ENCODE data around the gene CKAP5. TPM values are rescaled to one million over a fixed set of nuclear protein-coding genes. Genes with fewer than 3 reads are reported as not detected.
"Not testable (repeated sequence)": the region's sequence is repeated elsewhere in the genome, so short reads cannot be mapped to it uniquely, and the experiment has no call there.

Gene CKAP5
- total RNA-seq, 4 donors from 2014 or later: 39.8 to 46.9 (median 43.4) TPM

GRCh38 chr11:46711303-46711702 is 134.8 kb downstream of the CKAP5 start:
- Histone ChIP-seq H3K27ac (peak overlapping the region; percentile 2 to 80 (median 76)), H3K27me3 (no peaks in the 10 kb centered on the region), H3K36me3 (peaks cover 0 to 20% of the 10 kb centered on the region in 2 donors), H3K4me3 (no peak overlapping the region), H3K9me3 (no peaks in the 10 kb centered on the region), H3K4me1 (peaks cover 0 to 15% (median 0%) of the 10 kb centered on the region in 3 donors)
- WGBS, 2 donors (ENCODE audit: low coverage in 1 of 2): 52 to 84% methylated on average over 2 to 5 of the region's 5 CpGs
- peak; percentile 46 for ATAC-seq
- TF ChIP-seq POLR2A (IDR thresholded peaks at IDR 0.05) (no peak), CTCF (IDR thresholded peaks at IDR 0.05) (no peak), EP300 (IDR thresholded peaks at IDR 0.05) (no peak), POLR2AphosphoS5 (IDR thresholded peaks at IDR 0.05) (no peak)

GRCh38 chr11:46710821-46711269 is 135.2 kb downstream of the CKAP5 start:
- WGBS, 2 donors (ENCODE audit: low coverage in 1 of 2): 21 to 60% methylated on average over 3 to 6 of the region's 10 CpGs
- ATAC-seq: peak; percentile 93
- Histone ChIP-seq H3K27ac (peak overlapping the region; percentile 2 to 80 (median 76)), H3K36me3 (peaks cover 0 to 25% of the 10 kb centered on the region in 2 donors), H3K4me3 (no peak overlapping the region), H3K27me3 (no peaks in the 10 kb centered on the region), H3K4me1 (peaks cover 0 to 15% (median 0%) of the 10 kb centered on the region in 3 donors), H3K9me3 (no peaks in the 10 kb centered on the region)
- TF ChIP-seq POLR2AphosphoS5 (IDR thresholded peaks at IDR 0.05) (peak; percentile 52), CTCF (IDR thresholded peaks at IDR 0.05) (no peak)

- H3K27ac ChIP-seq, H3K9me3 ChIP-seq, ATAC-seq, H3K27me3 ChIP-seq, H3K4me3 ChIP-seq: not testable (repeated sequence)
- Histone ChIP-seq H3K36me3 (peaks cover 0 to 40% of the 10 kb centered on the region in 2 donors), H3K4me1 (peaks cover 0 to 15% (median 0%) of the 10 kb centered on the region in 3 donors)
- WGBS, 2 donors (ENCODE audit: low coverage in 1 of 2): 86 to 90% methylated on average over 5 to 7 of the region's 9 CpGs
These were observed 136.7 kb downstream of the CKAP5 start for GRCh38 chr11:46709351-46709750.

- ATAC-seq: no peak
- peaks cover 0 to 64% of the 10 kb centered on the region in 2 donors for H3K36me3 ChIP-seq
These were observed 139.2 kb downstream of the CKAP5 start for GRCh38 chr11:46706886-46707285.

GRCh38 chr11:46705070-46705688 is 140.9 kb downstream of the CKAP5 start:
- WGBS, 2 donors (ENCODE audit: low coverage in 1 of 2): 100% methylated on average over 1 of the region's 31 CpGs; no CpG with 5 or more reads in 1 of the 2 donors
- Histone ChIP-seq H3K27me3 (no peaks in the 10 kb centered on the region), H3K9me3 (no peaks in the 10 kb centered on the region), H3K27ac (no peak overlapping the region), H3K4me1 (peaks cover 0 to 23% (median 11%) of the 10 kb centered on the region in 3 donors), H3K36me3 (peaks cover 0 to 64% of the 10 kb centered on the region in 2 donors), H3K4me3 (no peak overlapping the region)
- ATAC-seq: no peak
- TF ChIP-seq POLR2A (IDR thresholded peaks at IDR 0.05) (no peak), CTCF (IDR thresholded peaks at IDR 0.05) (no peak), EP300 (IDR thresholded peaks at IDR 0.05) (no peak), POLR2AphosphoS5 (IDR thresholded peaks at IDR 0.05) (no peak)

More at GRCh38 chr11:46706886-46707285, 139.2 kb downstream of the CKAP5 start:
- H3K4me3 ChIP-seq: no peak overlapping the region
- peaks cover 0 to 29% (median 5%) of the 10 kb centered on the region in 3 donors for H3K4me1 ChIP-seq
- no peaks in the 10 kb centered on the region for H3K27me3 ChIP-seq
- WGBS, 2 donors (ENCODE audit: low coverage in 1 of 2): 73 to 93% methylated on average over 3 of the region's 7 CpGs
- TF ChIP-seq POLR2AphosphoS5 (IDR thresholded peaks at IDR 0.05): no peak
- no peak for TF ChIP-seq CTCF (IDR thresholded peaks at IDR 0.05)
- no peak for TF ChIP-seq EP300 (IDR thresholded peaks at IDR 0.05)
- no peak for TF ChIP-seq POLR2A (IDR thresholded peaks at IDR 0.05)
- H3K9me3 ChIP-seq: no peaks in the 10 kb centered on the region
- no peak overlapping the region for H3K27ac ChIP-seq

All from gastroesophageal sphincter (tissue), 4 donors.